ENCODE measurements around the gene ABCG1.

The ABCG1 gene

DNA sequence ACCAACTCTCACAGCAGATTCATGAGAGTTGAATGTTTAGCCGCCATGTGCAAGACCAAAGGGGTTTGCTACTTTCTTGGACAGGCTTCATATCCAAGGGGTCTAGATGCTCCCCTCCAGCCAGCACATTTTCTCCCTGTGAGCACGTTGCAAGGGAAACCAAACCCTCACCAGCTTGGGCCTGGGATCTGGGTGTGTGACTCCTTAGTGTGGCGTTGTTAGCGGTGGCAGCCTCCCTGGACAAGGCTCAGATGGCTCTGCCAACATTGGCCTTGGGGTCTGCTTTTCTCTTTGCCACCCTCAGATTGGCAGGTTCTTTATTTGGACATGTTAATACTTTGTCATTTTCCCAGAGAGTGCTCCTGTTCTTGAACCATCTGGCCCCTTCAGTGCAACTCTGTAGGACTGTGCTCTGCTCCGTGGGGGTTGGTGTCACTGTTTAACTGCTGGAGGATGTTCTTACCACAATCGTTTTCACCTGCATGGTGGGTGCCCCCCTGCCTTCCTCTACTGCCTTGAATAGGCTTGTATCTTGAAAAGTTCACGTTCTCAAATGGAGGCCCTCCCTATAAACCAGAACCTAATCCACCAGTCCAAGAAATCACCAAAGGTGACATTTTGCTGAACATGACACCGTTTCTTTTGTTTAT is 13.4 kb downstream of the ABCG1 start:
- no peak for DNase-seq (ENCODE audit: low read depth)

DNA sequence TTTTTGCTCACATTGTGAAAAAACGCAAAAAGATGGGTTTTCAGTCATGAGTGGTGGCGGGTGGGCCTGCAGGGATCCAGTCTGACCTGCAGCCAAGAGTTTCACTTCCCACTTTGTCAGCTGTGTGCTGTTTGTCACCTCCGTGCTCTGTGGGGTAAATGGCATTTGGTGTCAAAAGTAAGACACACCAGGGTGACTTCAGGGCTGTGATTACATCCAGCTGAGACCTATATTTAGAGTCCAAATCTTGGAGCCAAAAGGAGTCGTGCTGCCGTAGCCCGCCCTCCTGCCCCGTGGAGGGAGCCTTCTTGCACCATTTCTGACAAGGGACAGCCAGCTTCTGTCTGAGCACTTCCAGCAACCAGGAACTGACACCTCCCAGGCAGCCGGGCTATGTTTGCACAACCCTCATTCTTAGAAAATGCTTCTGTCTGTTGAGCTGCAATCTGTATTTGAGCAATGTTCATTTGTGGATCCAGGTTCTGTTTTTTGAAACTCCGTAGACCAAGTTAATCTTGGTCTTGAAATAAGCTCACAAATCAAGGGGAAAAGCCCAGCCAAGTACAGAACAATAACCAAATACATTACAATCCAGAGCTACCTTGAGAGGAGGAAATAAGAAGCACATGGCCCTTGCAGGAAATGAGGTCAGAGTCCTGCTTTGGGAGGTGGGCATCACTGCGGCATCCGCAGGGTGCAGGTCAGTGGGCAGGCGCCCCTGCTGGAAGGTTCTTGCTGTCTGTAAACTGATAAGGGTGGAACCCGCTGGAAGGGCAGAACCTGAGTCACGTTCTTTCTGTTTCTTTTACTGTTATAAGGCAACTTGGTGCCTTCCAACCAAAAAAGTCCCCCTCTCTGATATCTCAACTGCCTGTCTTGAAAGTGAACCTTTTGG is 14.4 kb downstream of the ABCG1 start:
- no peak for DNase-seq (ENCODE audit: low read depth)

DNA sequence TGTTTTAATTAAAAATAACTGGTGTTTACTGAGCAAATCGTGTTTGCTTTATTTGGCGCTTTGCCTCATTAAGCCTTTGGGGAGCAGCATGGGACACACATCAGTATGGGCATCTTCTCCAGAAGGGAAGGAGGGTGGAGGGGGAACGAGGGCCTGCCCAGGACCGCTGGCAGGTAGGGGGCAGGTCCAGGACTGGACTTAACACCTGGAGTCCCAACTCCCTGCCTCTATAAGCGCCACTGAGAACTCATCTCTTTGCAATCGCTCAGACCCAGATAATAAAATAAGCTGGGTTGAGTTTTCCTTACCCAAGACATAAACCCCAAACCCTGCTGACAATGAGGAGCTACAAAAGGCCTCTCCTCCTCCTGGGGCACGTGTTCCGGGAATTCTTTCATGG is 15.1 kb downstream of the ABCG1 start:
- DNase-seq (ENCODE audit: low read depth) = no peak

DNA sequence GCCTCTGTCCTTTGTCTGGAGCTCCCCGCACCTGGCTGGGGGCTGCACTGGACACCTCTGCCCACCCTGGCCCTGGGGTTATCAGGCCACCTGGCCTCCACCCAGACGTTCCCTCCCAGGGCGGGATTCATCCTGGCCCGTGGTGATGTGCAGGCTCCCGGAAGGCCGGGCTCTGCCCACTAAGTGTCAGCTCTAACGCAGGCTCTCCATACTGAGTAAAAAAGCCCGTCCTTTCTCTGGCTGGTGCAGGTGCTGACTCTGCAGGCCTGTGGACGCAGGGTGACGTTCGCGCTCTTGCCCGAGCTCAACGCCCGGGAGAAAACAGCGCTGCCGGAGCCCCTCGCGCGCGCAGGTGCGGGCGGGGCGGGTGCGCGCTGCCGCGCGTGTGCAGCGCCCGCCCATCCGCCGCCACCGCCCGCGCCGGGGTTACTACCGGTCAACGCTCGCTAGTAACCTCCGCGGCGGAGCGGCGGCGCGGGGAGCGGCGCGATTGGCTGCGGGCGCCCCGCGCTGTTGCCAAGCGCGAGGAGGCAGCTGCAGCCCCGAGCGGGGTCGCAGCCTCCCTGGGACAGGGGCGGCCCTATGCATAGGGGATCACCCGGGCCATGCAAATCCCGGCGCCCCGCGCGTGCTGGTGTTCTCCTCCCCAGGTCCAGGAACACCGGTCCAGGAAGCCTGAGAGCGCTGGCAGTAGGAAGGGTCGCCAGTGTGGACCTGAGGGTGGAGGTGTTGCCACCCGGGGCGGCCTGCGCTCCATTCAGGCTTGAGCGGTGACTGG is 15.7 kb downstream of the ABCG1 start:
- no peak for DNase-seq (ENCODE audit: low read depth)

DNA sequence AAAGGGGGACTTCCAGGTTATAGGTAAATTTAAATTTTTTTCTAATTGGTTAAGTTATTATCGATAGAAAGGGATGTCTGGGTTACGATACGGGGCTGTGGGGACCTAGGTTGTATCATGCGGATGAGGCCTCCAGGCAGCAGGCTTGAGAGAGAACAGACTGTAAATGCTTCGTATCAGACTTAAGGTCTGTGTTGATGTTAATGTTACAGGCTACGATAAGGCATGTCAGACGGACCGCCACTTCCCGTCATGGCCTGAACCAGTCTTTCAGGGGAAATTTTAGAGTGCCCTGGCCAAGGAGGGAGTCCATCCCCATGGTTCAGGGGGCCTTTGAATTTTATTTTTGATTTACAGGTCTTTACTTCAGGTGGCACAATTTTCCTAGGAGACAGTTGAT is 16.7 kb downstream of the ABCG1 start:
- no peak for DNase-seq (ENCODE audit: low read depth)

DNA sequence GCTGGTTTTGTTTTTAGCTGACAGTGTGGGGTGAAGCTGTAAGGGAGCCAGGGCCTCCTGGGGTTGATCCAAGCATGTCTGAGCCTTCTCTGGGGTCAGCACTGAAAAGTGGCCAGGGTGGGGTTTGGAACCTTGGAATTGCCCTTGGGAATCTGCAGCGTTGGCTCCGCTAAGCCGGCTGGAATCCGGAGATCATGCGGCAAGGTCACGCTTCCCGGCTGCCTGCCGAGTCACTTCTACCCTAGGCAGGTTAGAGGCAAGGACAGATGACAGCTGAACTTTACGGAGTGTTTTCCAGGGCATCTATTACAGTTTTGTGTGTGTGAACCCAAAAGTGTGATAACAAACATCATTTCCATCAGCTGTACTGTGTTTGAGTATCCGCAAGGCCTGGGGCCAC is 17.1 kb downstream of the ABCG1 start:
- no peak for DNase-seq (ENCODE audit: low read depth)

DNA sequence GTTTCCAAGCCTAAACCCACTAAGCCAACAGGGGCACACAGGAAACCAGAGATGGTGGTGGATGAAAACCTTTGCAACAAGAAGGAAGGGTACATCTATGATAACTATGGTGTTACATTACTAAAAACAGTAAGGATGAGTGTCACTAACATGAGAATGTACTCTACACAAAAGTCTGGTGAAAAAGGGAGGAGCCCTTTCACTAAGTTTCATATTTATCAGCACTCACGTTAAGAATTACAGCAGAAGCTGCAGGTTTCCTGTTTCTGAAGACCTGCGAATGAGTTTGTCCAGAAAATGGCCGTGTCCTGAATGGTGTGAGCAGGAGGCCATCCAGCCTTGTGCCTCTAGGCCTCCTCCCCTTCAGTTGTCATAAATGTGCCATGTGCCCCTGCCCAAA is 17.8 kb downstream of the ABCG1 start:
- DNase-seq (ENCODE audit: low read depth) = no peak

DNA sequence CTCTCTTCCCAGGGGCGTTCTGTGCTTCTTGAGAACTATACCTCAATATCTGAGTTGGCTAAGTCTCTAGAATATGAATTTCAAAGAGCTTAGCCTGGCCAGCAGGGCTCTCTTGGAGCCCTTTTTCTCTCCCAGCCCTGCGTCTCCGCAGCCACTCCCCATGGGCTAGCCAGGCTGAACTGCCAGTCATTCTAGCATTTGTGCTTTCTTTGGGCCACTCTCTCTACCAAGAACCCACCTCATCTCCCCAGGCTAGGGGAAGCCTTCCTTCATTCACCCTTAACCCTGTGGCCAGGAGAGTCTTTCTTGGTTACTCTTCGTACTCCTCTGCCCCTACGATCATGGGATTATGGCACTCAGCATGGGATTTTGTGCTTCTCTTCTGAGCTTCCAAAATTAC is 18.2 kb downstream of the ABCG1 start:
- no peak for DNase-seq (ENCODE audit: low read depth)

DNA sequence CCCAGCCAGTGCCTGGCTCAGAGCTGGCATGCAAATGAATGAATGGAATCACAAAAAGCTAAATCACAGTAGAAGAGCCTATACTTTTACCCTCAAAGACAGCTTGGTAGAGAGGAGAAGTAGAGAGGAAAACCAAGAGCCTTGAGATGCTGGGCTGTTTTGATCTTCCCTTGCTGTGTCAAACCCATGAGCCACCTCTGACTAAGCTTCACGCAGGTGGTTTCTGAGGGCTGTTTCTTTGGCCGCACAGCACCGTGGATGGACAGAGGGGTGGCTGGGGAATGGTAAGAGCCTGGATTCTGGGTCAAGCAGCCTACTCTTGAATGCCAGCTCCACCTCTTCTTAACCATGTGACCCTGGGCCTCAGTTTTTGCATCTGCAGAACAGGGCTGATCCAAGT is 18.6 kb downstream of the ABCG1 start:
- DNase-seq (ENCODE audit: low read depth) = no peak

DNA sequence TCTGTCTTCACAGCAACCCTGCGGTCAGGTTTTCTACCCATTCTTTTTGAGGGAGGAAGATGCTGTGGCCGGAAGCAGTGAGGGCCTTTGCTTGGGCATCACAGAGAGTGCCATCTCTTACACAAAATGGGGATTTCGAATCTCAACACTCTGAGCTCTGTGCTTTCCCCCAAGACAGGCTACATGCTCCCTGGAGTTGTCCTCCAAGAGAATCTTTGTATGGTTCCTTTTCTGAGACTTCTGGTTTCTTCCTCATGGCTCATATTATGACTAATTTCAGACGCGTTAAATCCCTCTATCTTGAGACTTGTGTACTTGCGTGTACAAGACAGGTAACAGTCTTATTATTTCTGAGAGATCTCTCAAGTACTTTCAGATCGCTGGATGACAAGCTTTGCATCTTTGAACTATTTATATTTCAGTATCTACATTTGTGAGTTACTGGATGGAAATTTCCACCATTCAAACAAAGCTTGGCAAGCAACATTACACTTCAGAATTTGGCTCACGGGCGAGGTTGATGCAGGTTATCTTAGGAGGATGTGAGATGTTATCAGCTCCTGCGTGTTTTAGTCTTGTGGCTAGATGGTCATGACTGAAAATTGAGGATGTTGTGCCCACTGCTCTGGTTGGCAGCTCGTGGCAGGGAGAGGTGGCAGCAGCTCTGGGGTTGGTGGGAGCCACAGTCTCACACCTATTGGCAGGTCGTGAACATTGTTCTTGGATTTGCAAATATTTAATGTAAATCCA is 19.4 kb downstream of the ABCG1 start:
- no peak for DNase-seq (ENCODE audit: low read depth)

DNA sequence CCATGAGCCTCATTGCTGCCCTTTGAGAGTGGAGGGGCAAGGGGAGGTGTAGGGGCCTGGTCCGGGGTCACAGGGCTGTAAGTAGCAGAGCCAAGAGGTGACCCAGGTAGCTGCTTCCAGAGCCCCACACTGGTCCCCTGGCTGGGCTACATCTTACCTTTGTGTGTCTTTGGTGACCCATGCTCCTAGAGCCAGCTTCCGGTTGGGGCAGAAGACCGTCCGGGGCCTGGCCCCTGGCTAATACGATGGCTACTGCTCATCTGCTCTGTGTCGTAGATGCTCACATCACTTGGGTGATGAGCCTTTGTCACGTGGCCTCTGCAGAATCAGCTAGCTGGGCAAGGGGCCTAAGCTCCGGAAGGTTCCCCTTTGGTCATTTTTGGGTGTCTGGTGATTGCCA is 20.6 kb downstream of the ABCG1 start:
- DNase-seq (ENCODE audit: low read depth) = no peak

DNA sequence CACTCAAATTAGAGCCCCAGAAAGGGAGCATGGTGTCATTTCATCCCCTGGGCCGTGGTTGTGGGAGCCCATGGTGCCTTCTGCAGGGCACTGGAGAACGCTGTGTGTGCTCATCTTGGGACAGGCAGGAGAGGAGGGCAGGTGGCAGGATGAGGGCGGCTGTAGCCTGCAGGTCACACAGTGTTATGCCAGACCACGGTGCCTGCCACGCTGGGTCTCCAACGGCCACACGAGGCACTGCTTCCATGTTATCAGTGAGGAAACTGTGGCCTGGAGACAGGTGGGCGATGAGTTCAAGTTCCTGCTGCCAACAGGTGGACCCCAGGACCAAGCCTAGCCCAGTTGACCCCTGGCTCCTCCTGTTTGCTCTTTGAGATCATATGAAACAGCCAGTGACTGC is 21.0 kb downstream of the ABCG1 start:
- no peak for DNase-seq (ENCODE audit: low read depth)

DNA sequence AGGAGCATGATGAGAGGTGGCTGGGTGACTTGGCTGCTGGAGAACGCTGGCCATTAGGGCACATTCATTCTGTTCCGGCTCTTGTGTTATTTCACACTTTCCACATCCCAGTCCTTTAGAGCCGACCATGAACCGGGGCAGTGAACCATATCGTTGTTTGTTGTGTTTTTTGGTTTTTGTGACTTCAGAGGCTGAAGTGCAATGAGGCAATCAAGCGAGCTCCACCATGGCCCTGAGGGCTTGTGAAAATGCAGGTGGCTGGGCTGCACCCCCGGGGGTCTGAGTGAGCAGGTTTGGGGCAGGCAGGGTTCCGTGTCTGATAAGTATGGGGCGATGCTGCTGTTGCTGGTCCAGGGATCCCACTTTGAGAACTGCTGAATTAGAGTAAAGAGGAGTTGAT is 23.7 kb downstream of the ABCG1 start:
- no peak for DNase-seq (ENCODE audit: low read depth)

DNA sequence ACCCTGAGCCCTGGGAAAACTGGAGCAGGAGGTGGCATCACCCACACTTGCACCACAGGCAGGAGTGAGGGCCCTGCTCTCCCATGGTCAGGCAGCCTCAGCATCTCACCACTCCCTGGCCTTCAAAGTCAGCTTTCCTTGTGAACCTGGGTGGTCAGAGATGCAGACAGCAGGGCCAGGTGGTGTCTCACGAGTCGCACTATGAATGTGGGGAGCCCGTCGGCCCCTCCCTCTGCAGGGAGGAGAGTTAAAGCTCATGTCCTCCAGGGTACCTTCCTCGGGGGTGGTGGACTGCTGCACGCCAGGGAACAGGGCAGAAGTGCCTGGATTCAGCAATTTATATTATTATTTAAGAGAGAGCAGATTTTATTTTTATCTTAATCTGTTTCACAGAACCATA is 24.1 kb downstream of the ABCG1 start:
- no peak for DNase-seq (ENCODE audit: low read depth)

DNA sequence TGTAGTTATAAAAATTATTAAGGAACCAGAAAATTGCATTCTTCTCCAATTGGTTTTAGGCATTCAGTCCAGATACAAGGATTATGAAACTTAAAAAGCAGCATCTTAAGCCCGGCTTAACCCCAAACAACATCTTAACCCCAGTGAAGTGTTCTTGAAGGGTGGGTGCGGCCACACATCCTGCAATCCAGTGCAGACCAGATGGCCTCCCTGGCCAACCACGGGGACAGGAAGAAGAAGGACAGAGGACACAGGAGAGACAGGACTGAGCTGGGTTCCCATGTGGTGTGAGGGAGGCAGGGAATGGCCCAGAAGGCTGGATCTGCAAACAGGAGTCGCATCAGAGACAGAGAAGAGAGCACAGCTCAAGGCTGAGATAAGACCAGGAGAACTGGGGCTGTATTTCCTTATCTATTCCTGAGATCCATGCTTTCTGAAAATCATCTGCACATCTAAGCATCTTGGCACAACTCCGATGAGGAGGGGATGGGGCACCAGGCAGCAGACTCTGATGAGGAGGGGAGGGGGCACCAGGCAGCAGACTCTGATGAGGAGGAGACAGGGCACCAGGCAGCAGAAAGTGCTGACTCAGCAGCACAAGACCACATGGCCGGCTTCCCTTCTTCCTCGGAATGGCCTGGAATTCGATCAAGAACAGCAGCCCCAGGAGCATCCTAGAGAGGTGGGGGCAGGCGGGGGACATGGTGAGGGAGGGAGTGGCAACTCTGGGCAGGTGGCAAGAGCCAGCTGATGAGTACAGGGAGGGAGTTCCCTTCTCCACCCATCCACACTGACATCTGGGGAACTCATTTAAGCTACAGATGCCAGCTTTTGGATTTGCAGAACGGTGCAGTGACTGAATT is 26.6 kb downstream of the ABCG1 start:
- DNase-seq (ENCODE audit: low read depth) = no peak

DNA sequence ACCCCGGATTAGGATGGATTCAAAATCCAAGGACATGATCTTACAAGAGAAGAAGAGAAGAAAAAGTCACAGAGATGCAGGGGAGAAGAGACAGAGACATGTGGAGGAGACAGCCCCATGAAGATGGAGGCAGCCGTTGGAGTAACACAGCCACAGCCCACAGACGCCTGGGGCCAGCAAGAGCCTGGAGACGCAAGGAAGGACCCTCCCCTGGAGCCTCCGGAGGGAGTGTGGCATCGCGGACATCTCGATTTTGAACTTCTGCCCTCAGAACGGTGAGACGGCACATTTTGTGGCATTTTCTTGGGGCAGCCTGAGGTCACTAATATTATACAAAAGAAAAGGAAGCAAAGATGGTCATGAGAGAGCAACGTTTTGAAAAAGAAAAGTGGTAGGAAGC is 28.8 kb downstream of the ABCG1 start:
- no peak for DNase-seq (ENCODE audit: low read depth)

DNA sequence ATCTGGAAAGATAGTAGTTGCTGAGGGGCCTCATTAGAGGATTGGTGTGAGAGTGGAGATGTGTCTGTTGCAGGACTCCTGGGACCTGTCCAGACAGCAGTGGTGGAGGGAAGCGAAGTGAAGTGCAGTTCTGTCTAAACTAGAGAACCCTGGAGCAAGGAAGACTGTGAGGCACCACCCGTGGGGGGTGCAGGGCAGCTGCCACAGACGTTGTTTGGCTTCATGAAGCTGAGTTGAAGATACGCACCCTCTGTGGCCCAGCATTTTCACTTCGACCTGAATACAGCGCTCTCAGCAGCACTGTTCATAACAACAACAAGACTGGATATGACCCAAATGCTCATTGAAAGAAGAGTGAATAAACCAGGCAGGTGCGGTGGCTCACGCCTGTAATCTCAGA is 29.3 kb downstream of the ABCG1 start:
- no peak for DNase-seq (ENCODE audit: low read depth)

DNA sequence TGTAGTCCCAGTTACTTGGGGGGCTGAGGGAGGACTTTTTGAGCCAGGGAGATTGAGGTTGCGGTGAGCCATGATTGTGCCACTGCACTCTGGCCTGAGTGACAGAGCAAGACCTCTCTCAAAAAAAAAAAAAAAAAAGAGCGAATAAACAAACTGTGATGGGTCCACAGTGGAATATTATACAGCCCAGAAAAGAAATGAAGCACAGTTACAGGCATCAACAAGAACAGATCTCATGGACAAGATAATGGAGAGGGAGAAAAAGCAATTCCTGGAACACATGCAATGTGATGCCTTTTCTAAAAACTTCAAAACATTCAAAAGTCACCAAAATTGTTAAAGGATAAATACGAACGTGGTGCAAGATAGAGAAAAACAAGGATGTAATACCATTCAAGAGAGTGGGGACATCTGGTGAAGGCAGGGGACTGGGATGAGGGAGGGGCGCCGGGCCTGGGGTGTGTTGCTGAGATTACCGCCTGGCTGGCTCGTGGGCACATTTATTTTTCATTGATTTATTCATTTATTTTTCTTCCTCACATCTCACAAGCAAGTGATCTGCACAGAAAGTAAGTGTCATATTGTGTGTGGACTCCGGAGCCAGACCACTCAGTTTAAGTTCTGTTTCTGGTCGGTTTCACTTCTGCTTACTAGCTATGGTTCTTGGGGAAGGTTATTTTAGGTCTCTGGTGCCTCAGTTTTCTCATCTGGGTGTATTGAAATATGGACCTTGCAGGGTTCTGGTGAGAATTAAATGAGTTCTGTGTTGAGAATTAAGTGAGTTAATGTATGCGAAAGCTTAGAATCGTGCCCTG is 30.1 kb downstream of the ABCG1 start:
- no peak for DNase-seq (ENCODE audit: low read depth)

DNA sequence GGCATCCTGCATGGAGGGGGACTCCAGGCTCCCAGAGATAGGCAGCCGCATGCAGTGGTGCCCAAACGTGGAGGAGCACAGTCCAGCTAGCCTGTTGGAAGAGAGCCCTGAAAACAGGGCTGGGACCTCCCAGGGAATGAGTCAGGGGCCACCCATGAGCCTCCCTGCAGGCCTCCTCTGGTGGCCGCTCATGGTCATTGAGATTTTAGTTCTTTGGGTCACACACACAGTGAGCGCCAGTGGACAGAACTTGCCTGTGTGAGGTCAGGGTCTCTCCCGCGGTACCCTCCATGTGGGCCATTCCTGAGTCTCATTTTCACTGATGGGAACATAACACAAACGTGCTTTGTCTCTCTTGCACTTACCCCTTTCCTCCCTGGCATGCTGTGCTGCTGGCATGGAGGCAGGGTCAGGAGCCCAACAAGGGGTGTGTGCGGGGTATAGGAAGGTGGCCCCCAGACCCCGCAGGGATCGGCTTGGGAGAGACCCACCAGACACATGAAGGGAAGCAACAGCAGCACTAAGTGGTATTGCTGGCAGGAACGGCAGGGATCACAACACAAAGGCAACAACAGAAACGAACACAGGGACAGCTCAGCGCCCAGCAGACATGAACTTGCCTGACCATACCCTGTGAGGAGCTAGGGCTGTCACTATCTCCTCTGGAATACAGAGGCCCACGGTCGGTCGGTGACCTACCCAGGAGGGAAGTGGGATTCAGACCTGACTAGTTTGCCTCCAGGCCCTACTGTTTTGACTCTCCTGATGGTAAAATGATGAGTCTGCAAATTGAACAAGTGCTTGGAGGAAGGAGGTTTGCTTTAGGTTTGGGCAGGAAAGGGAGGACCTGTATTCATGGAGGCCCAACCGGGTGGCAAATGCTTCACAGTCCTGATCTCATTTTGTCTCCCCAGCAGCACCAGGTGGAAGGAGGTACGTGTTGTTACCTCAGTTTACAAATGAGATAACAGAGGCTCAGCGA is 31.8 kb downstream of the ABCG1 start:
- no peak for DNase-seq (ENCODE audit: low read depth)
